Naive B cell (primary cell): ENCODE results near the gene NEIL3. TPM values are rescaled to one million over a fixed set of nuclear protein-coding genes. Genes with fewer than 3 reads are reported as not detected.
"Not testable (repeated sequence)": the region's sequence is repeated elsewhere in the genome, so short reads cannot be mapped to it uniquely, and the experiment has no call there.

ENCODE experiments used
- ATAC-seq, 2 donors: fragments of 150-1000 bp; cut with Tn5 transposase; 2 replicates each; pipeline ENCODE4 v1.10.0; 2021; ENCODE audit warnings: low read depth in 2 of 2, mild to moderate bottlenecking in 2 of 2, moderate library complexity in 2 of 2
- DNase-seq: peaks from one replicate; pipeline ENCODE4 v3.0.0; 2022
- H3K27ac Mint-ChIP-seq, 6 donors: one replicate each; pipeline ENCODE4 v1.8.0; 2020 to 2022; ENCODE audit warnings: mild to moderate bottlenecking in 6 of 6, mixed read lengths in 6 of 6, moderate library complexity in 5 of 6, inconsistent platforms in 2 of 6
- H3K27me3 Mint-ChIP-seq, 3 donors: one replicate each; pipeline ENCODE4 v1.8.0; 2021 to 2022; ENCODE audit warnings: mixed read lengths in 3 of 3, mild to moderate bottlenecking in 1 of 3
- H3K36me3 Mint-ChIP-seq, 2 donors: one replicate each; pipeline ENCODE4 v1.8.0; 2020 to 2022; ENCODE audit warnings: mixed read lengths in 2 of 2, inconsistent platforms in 1 of 2, mild to moderate bottlenecking in 1 of 2
- H3K4me1 Mint-ChIP-seq, 3 donors: one replicate each; pipeline ENCODE4 v1.8.0; 2020 to 2022; ENCODE audit warnings: mixed read lengths in 3 of 3, inconsistent platforms in 1 of 3, mild to moderate bottlenecking in 1 of 3, moderate library complexity in 1 of 3
- H3K4me3 Mint-ChIP-seq, 8 donors: one replicate each; pipeline ENCODE4 v1.8.0; 2020 to 2022; ENCODE audit warnings: mild to moderate bottlenecking in 8 of 8, mixed read lengths in 8 of 8, moderate library complexity in 8 of 8, inconsistent platforms in 2 of 8
- H3K9me3 Mint-ChIP-seq, 7 donors: one replicate each; pipeline ENCODE4 v1.8.0; 2020 to 2022; ENCODE audit warnings: mixed read lengths in 7 of 7, mild to moderate bottlenecking in 5 of 7, inconsistent platforms in 2 of 7, moderate library complexity in 1 of 7
- polyA plus RNA-seq, 6 donors: library from polyadenylated mRNA; unstranded; fragments of 300-500 nt; fragmentation: Illumina TruSeq; gene quantifications; one replicate each; pipeline ENCODE4 v1.2.3, GENCODE V29; 2021; ENCODE audit warnings: low read depth in 6 of 6

NEIL3 gene
- polyA plus RNA-seq, 6 donors from 2014 or later, result 0.13 TPM; not detected in 5

GRCh38 chr4:177287255-177287654, 22.4 kb upstream of the NEIL3 start:
- Mint-ChIP-seq H3K4me1 (no peaks in the 10 kb centered on the region), H3K27ac (no peak overlapping the region), H3K4me3 (no peak overlapping the region), H3K27me3 (no peaks in the 10 kb centered on the region), H3K36me3 (no peaks in the 10 kb centered on the region), H3K9me3 (no peaks in the 10 kb centered on the region)
- ATAC-seq, result no peak
- DNase-seq, result no peak

DNA sequence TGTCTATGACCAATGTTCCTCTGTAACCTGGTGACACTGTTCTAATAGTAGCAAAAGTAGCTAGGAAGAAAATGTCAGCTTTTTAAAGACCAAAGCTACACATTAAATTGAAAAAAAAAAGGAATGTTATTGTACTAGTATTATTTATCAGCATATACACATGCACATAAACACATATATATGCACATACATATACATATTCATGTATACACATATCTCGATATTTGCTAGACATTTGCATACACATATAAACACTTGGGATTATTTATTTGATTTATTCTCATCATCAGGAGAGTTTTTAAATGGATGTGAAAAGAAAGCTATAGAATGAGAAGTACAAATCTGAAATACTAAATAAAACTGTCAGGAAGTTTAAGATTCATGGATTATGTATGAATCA, 21.3 kb upstream of the NEIL3 start:
- Mint-ChIP-seq H3K4me3 (no peak overlapping the region), H3K9me3 (no peaks in the 10 kb centered on the region), H3K27me3 (no peaks in the 10 kb centered on the region), H3K27ac (no peak overlapping the region), H3K4me1 (no peaks in the 10 kb centered on the region), H3K36me3 (no peaks in the 10 kb centered on the region)
- ATAC-seq, result no peak
- DNase-seq, result no peak

DNA sequence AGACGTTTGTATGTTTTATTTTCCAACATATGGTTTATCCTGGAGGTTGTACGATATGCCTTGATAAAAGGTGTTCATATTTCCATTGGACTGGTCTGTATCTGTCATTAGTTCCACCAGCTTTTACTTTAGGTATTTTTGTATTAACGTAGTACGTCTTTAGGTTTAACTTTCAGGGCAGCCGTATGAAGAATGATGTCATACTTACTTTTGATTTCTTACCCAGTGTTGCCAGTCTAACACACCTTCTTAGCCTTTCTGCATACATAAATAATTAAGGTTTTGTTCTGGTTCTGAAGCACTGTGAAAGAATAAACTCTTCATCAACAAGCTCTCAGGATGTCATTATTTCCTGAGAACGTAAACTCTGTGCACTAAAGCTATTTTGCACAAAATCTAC, 18.9 kb upstream of the NEIL3 start:
- H3K4me3 Mint-ChIP-seq, result no peak overlapping the region
- DNase-seq, result no peak
- no peaks in the 10 kb centered on the region for H3K36me3 Mint-ChIP-seq
- H3K27ac Mint-ChIP-seq, result no peak overlapping the region
- H3K4me1 Mint-ChIP-seq, result no peaks in the 10 kb centered on the region
- ATAC-seq, result no peak
- no peaks in the 10 kb centered on the region for H3K27me3 Mint-ChIP-seq
- no peaks in the 10 kb centered on the region for H3K9me3 Mint-ChIP-seq

GRCh38 chr4:177292171-177292570, 17.5 kb upstream of the NEIL3 start:
- H3K4me3 Mint-ChIP-seq, result no peak overlapping the region
- H3K4me1 Mint-ChIP-seq, result no peaks in the 10 kb centered on the region
- no peak overlapping the region for H3K27ac Mint-ChIP-seq
- ATAC-seq (no peak), DNase-seq (no peak)
- no peaks in the 10 kb centered on the region for H3K36me3 Mint-ChIP-seq
- H3K9me3 Mint-ChIP-seq, result peaks cover 0 to 2% (median 0%) of the 10 kb centered on the region in 7 donors
- H3K27me3 Mint-ChIP-seq, result no peaks in the 10 kb centered on the region

DNA sequence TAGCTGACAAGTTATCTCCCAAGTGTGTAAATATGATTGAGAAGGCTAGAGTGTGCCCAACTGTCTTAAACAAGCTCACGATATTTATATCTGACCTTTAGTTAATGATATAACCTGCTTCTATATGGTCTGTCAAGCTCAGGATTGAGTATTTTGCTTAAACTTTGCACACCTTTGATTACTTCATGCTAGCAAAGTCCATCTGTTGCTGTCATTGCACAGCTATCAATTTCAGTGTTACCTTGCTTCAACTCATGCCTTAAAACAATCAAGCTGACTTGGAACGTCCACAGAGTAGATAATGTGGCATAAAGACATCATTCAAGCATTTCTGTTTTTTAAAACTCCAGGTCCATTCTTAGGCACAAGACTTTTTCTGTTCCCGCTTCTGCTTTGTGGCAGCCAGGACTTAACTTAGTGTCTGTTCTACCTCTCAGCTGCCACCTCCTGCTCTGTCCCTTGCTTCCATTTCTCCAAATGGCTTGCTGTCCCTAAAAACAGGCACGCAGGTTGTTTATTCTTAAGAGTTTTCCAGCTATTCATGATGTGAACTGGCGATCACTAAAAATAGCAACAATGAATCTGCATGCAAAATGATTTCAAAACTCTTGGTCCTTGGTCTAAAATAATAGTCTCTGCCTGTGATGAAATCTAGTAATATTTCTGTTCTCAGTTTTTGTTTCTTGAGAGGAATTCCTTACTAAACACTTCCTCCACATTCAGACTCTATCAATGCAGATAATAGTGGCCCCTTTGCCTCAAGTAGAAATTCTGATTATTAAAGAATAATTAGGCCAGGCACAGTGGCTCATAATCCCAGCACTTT, 16.3 kb upstream of the NEIL3 start:
- no peaks in the 10 kb centered on the region for H3K4me1 Mint-ChIP-seq
- peaks cover 0 to 7% of the 10 kb centered on the region in 2 donors for H3K36me3 Mint-ChIP-seq
- DNase-seq, result no peak
- H3K27ac Mint-ChIP-seq, result no peak overlapping the region
- H3K9me3 Mint-ChIP-seq, result peaks cover 0 to 11% (median 7%) of the 10 kb centered on the region in 7 donors
- no peak overlapping the region for H3K4me3 Mint-ChIP-seq
- ATAC-seq, result no peak
- H3K27me3 Mint-ChIP-seq, result no peaks in the 10 kb centered on the region

- no peak for DNase-seq
- Mint-ChIP-seq H3K36me3 (peaks cover 0 to 7% of the 10 kb centered on the region in 2 donors), H3K27ac (peak overlapping the region in 1 of 6 donors; percentile 88), H3K27me3 (peaks cover 0 to 5% (median 0%) of the 10 kb centered on the region in 3 donors), H3K4me3 (no peak overlapping the region), H3K4me1 (no peaks in the 10 kb centered on the region), H3K9me3 (peaks cover 0 to 11% (median 7%) of the 10 kb centered on the region in 7 donors)
- no peak for ATAC-seq
Observed at GRCh38 chr4:177297785-177298391, 11.8 kb upstream of the NEIL3 start.

GRCh38 chr4:177301126-177301639, 8.5 kb upstream of the NEIL3 start:
- ATAC-seq (no peak), DNase-seq (no peak)
- no peaks in the 10 kb centered on the region for H3K4me1 Mint-ChIP-seq
- H3K4me3 Mint-ChIP-seq, result no peak overlapping the region
- peaks cover 0 to 5% (median 0%) of the 10 kb centered on the region in 3 donors for H3K27me3 Mint-ChIP-seq
- peaks cover 0 to 7% of the 10 kb centered on the region in 2 donors for H3K36me3 Mint-ChIP-seq
- peaks cover 0 to 11% (median 7%) of the 10 kb centered on the region in 7 donors for H3K9me3 Mint-ChIP-seq
- H3K27ac Mint-ChIP-seq, result no peak overlapping the region

- Mint-ChIP-seq H3K4me1 (no peaks in the 10 kb centered on the region), H3K27ac (no peak overlapping the region), H3K4me3 (no peak overlapping the region), H3K36me3 (peaks cover 0 to 7% of the 10 kb centered on the region in 2 donors), H3K9me3 (peaks cover 0 to 9% (median 6%) of the 10 kb centered on the region in 7 donors), H3K27me3 (peaks cover 0 to 5% (median 0%) of the 10 kb centered on the region in 3 donors)
- DNase-seq, result no peak
- no peak for ATAC-seq
Observed at GRCh38 chr4:177302371-177303100, 7.1 kb upstream of the NEIL3 start.

DNA sequence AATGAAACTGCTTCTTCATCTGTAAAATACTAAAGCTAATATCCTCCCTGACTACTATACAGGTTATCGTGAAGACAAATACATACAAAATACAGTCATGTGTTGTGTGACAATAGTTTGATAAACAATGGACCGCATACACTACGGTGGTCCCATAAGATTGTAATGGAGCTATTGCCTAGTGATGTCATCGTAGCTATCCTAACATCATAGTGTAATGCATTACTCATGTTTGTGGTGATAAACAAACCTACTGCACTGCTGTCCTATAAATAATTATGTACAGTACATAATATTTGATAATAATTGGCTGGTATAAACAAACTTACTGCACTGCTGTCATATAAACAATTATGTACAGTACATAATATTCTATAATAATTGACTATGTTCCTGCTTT, 5.6 kb upstream of the NEIL3 start:
- H3K36me3 Mint-ChIP-seq, result no peaks in the 10 kb centered on the region
- H3K4me1 Mint-ChIP-seq, result peaks cover 0 to under 1% (median under 1%) of the 10 kb centered on the region in 3 donors
- no peak overlapping the region for H3K4me3 Mint-ChIP-seq
- H3K27me3 Mint-ChIP-seq, result peaks cover 0 to 5% (median 0%) of the 10 kb centered on the region in 3 donors
- H3K9me3 Mint-ChIP-seq, result peaks cover 0 to 3% (median 0%) of the 10 kb centered on the region in 7 donors
- ATAC-seq (no peak), DNase-seq (no peak)
- H3K27ac Mint-ChIP-seq, result no peak overlapping the region

- H3K9me3 Mint-ChIP-seq, H3K36me3 Mint-ChIP-seq, H3K27me3 Mint-ChIP-seq, ATAC-seq, H3K4me1 Mint-ChIP-seq, DNase-seq, H3K27ac Mint-ChIP-seq, H3K4me3 Mint-ChIP-seq: not testable (repeated sequence)
Observed at GRCh38 chr4:177304864-177305263, 4.8 kb upstream of the NEIL3 start.

- no peaks in the 10 kb centered on the region for H3K36me3 Mint-ChIP-seq
- H3K27me3 Mint-ChIP-seq, result no peaks in the 10 kb centered on the region
- DNase-seq (no peak), ATAC-seq (no peak)
- H3K27ac Mint-ChIP-seq, result no peak overlapping the region
- peak overlapping the region in 2 of 8 donors; percentile 17 to 62 for H3K4me3 Mint-ChIP-seq
- peaks cover 5 to 14% (median 11%) of the 10 kb centered on the region in 3 donors for H3K4me1 Mint-ChIP-seq
- no peaks in the 10 kb centered on the region for H3K9me3 Mint-ChIP-seq
Observed at GRCh38 chr4:177308125-177308524, 1.5 kb upstream of the NEIL3 start.

GRCh38 chr4:177308847-177309521, 690 bp upstream of the NEIL3 start:
- H3K9me3 Mint-ChIP-seq, result no peaks in the 10 kb centered on the region
- H3K27ac Mint-ChIP-seq, result peak overlapping the region in 2 of 6 donors; percentile 75 to 90
- ATAC-seq, result no peak
- DNase-seq, result no peak
- peak overlapping the region; percentile 74 to 96 (median 92) for H3K4me3 Mint-ChIP-seq
- H3K27me3 Mint-ChIP-seq, result no peaks in the 10 kb centered on the region
- peaks cover 5 to 14% (median 11%) of the 10 kb centered on the region in 3 donors for H3K4me1 Mint-ChIP-seq
- H3K36me3 Mint-ChIP-seq, result no peaks in the 10 kb centered on the region

GRCh38 chr4:177311589-177311988, 1.9 kb downstream of the NEIL3 start:
- no peak for ATAC-seq
- Mint-ChIP-seq H3K27ac (no peak overlapping the region), H3K4me3 (peak overlapping the region in 1 of 8 donors; percentile 24), H3K27me3 (no peaks in the 10 kb centered on the region), H3K9me3 (no peaks in the 10 kb centered on the region), H3K4me1 (peaks cover 11 to 20% (median 17%) of the 10 kb centered on the region in 3 donors), H3K36me3 (no peaks in the 10 kb centered on the region)
- DNase-seq, result no peak
